ENCODE results near the gene AMMECR1L.
"Not testable (repeated sequence)": the region's sequence is repeated elsewhere in the genome, so short reads cannot be mapped to it uniquely, and the experiment has no call there.

DNA sequence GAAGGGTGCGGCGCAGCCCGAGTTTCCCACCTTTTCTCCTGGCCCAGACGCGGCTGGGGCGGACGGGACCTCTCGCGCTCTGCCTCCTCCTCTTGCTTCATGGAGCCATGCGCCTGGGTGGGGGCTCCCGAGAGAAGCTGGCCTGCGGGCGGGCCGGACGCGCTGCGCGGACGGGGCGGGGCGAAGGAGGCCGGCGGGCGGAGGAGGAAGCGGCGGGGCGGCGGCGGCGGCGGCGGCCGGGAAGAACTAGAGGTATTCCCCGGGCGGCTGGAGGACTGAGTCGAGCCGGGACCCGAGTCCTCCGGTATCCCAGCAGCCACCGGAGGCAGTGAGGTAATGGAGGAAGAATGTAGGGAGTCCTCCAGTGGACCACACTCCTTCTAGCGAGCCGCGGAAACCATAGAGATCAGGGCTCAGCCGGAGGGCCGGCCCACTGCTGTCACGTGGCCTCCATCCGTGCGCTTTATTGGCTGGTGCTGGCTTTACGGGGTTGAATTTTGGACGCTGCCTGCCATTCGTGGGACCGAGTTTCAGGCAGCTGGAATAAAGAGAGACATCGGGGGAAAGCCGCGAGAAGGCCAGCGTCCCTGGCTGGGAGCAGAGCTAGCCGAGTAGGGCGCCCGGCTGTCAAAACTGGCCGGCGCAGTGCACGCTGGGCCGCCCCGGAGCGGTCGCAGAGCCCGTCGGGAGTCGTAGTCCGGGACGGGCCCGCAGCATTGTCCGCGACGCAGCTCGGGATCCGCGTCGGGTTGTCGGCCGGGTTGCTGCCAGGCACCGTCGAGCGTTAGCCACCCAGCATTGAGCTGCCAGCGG is at the start of gene AMMECR1L:
- TF ChIP-seq, protein P1, sequence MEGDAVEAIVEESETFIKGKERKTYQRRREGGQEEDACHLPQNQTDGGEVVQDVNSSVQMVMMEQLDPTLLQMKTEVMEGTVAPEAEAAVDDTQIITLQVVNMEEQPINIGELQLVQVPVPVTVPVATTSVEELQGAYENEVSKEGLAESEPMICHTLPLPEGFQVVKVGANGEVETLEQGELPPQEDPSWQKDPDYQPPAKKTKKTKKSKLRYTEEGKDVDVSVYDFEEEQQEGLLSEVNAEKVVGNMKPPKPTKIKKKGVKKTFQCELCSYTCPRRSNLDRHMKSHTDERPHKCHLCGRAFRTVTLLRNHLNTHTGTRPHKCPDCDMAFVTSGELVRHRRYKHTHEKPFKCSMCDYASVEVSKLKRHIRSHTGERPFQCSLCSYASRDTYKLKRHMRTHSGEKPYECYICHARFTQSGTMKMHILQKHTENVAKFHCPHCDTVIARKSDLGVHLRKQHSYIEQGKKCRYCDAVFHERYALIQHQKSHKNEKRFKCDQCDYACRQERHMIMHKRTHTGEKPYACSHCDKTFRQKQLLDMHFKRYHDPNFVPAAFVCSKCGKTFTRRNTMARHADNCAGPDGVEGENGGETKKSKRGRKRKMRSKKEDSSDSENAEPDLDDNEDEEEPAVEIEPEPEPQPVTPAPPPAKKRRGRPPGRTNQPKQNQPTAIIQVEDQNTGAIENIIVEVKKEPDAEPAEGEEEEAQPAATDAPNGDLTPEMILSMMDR (IDR thresholded peaks at IDR 0.05; ENCODE audit: low read depth, low read length, poor library complexity, severe bottlenecking) = not testable (repeated sequence)
- not testable (repeated sequence) for TF ChIP-seq EZH2phosphoT487 (IDR thresholded peaks at IDR 0.05; ENCODE audit: borderline replicate concordance, low read length)

Measured in DOHH2 (cell line).